Neural progenitor cell (in vitro differentiated cells): ENCODE results near the gene PIGL. TPM values are rescaled to one million over a fixed set of nuclear protein-coding genes. Genes with fewer than 3 reads are reported as not detected.
A peak's percentile ranks its signal among the peaks of the same experiment; 100 is the strongest.

Source experiments
- DNase-seq: peaks from one replicate; pipeline ENCODE4 v3.0.0-alpha.2; 2016; ENCODE audit warnings: low spot score
- H2AFZ ChIP-seq: fragments of 200-600 bp; sonication (generic); replicated peaks from 2 replicates; pipeline ENCODE4 v1.6.1; 2016; ENCODE audit warnings: antibody characterized with exemption
- H3F3A ChIP-seq: fragments of 200-600 bp; sonication (generic); 2 replicates; pipeline ENCODE4 v1.6.1; 2016; ENCODE audit warnings: antibody characterized with exemption, low read depth
- H3K27ac ChIP-seq: fragments of 200-600 bp; sonication (generic); 2 replicates; pipeline ENCODE4 v1.5.1; 2016; ENCODE audit warnings: mild to moderate bottlenecking
- H3K27me3 ChIP-seq: fragments of 200-600 bp; sonication (generic); 2 replicates; pipeline ENCODE4 v1.6.1; 2016; ENCODE audit warnings: mild to moderate bottlenecking, moderate library complexity
- H3K36me3 ChIP-seq: fragments of 200-600 bp; sonication (generic); 2 replicates; pipeline ENCODE4 v1.5.1; 2016
- H3K4me1 ChIP-seq: fragments of 200-600 bp; sonication (generic); 2 replicates; pipeline ENCODE4 v1.6.1; 2016; ENCODE audit warnings: mixed run types
- H3K4me2 ChIP-seq: fragments of 200-600 bp; sonication (generic); 2 replicates; pipeline ENCODE4 v1.6.1; 2016
- H3K4me3 ChIP-seq: fragments of 200-600 bp; sonication (generic); 2 replicates; pipeline ENCODE4 v1.5.1; 2016
- H3K79me2 ChIP-seq: fragments of 200-600 bp; sonication (generic); 2 replicates; pipeline ENCODE4 v1.6.1; 2016; ENCODE audit warnings: low read depth
- H3K9ac ChIP-seq: fragments of 200-600 bp; sonication (generic); 2 replicates; pipeline ENCODE4 v1.6.1; 2016
- H3K9me3 ChIP-seq: fragments of 200-600 bp; sonication (generic); 2 replicates; pipeline ENCODE4 v1.5.1; 2016; ENCODE audit warnings: low read depth
- H4K20me1 ChIP-seq: fragments of 200-600 bp; sonication (generic); 2 replicates; pipeline ENCODE4 v1.6.1; 2016; ENCODE audit warnings: low read depth
- H3K27ac Mint-ChIP-seq: 3 replicates; pipeline ENCODE4 v1.8.0; 2021; ENCODE audit warnings: mixed read lengths
- H3K27me3 Mint-ChIP-seq: 2 replicates; pipeline ENCODE4 v1.8.0; 2022; ENCODE audit warnings: low read depth, mild to moderate bottlenecking, inconsistent platforms, moderate library complexity, mixed read lengths; ENCODE audit not compliant: insufficient read depth
- H3K36me3 Mint-ChIP-seq: 3 replicates; pipeline ENCODE4 v1.8.0; 2021; ENCODE audit warnings: mixed read lengths
- H3K4me1 Mint-ChIP-seq: 3 replicates; pipeline ENCODE4 v1.8.0; 2021; ENCODE audit warnings: mixed read lengths
- H3K4me3 Mint-ChIP-seq: 3 replicates; pipeline ENCODE4 v1.8.0; 2021; ENCODE audit warnings: mild to moderate bottlenecking, moderate library complexity, mixed read lengths
- H3K9me3 Mint-ChIP-seq: 3 replicates; pipeline ENCODE4 v1.8.0; 2020; ENCODE audit warnings: mixed read lengths
- EZH2 ChIP-seq: fragments of 200-600 bp; sonication (generic); IDR thresholded peaks from 2 replicates; pipeline ENCODE4 v1.6.1; 2017; ENCODE audit warnings: antibody characterized with exemption, mild to moderate bottlenecking, moderate library complexity
- EZH2phosphoT487 ChIP-seq: fragments of 200-600 bp; sonication (generic); IDR thresholded peaks from 2 replicates; pipeline ENCODE4 v1.6.1; 2017; ENCODE audit warnings: antibody characterized with exemption
- total RNA-seq: library from RNA; depleted of rRNA; stranded (reverse); fragments of >200 nt; gene quantifications from 2 replicates; pipeline ENCODE4 v1.2.3, GENCODE V29; 2015; ENCODE audit warnings: low replicate concordance
- TF ChIP-seq, protein P1 (sequence below): fragments of 200-600 bp; sonication (generic); IDR thresholded peaks from 2 replicates; pipeline ENCODE4 v1.5.1; 2017; ENCODE audit warnings: antibody characterized with exemption, mild to moderate bottlenecking

PIGL gene
- total RNA-seq, 1 donor from 2014 or later = 57.0 TPM

DNA sequence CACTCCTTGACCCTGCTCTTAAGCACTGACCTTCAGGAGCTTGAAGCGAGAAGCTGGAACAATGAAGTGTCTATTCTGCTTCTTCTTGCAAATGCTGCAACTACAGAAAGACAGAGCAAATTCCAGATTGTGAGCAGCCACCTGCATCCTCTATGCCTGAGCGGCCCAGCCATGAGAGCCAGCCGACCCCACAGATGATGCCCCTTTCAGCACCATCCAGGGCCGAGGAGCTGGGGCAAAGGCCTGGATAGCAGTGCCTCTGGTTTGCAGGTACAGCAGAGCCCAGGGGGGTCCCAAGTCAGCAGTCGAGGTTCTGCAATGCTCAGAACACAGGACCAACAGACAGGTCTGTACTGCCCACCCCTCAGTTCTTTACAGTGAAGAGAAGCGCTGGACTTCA, 131.6 kb downstream of the PIGL start:
- no peak overlapping the region for H3K4me3 Mint-ChIP-seq
- H3F3A ChIP-seq = peaks cover 20% of the 10 kb centered on the region

DNA sequence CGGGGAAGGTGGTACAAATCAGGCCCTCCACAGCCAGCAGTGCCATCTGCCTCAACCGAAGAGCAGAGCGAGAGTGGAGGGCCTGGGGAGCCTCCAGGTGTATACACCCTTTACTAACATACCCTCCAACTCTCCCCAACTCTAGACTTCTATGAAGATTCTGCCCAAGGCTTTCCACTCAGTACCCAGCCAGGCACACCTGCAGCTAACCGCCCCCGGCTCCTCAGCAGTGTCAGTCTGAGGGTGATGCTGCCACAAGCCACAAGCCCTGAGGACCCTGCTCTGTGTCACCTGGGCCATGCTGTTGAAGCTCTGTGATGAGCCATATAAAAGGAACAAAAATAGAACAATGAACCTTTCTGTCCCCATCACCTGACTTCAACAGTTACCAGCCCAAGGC, 132.4 kb downstream of the PIGL start:
- TF ChIP-seq EZH2 = no peak
- TF ChIP-seq, protein P1, sequence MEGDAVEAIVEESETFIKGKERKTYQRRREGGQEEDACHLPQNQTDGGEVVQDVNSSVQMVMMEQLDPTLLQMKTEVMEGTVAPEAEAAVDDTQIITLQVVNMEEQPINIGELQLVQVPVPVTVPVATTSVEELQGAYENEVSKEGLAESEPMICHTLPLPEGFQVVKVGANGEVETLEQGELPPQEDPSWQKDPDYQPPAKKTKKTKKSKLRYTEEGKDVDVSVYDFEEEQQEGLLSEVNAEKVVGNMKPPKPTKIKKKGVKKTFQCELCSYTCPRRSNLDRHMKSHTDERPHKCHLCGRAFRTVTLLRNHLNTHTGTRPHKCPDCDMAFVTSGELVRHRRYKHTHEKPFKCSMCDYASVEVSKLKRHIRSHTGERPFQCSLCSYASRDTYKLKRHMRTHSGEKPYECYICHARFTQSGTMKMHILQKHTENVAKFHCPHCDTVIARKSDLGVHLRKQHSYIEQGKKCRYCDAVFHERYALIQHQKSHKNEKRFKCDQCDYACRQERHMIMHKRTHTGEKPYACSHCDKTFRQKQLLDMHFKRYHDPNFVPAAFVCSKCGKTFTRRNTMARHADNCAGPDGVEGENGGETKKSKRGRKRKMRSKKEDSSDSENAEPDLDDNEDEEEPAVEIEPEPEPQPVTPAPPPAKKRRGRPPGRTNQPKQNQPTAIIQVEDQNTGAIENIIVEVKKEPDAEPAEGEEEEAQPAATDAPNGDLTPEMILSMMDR = no peak
- TF ChIP-seq EZH2phosphoT487 = no peak
- peaks cover 25% of the 10 kb centered on the region for H3F3A ChIP-seq
- no peak overlapping the region for H3K27ac Mint-ChIP-seq
- no peak overlapping the region for H3K9ac ChIP-seq
- peaks cover 8% of the 10 kb centered on the region for H3K27me3 ChIP-seq
- H3K27ac ChIP-seq = no peak overlapping the region
- no peak overlapping the region for H2AFZ ChIP-seq
- H3K36me3 Mint-ChIP-seq = peaks cover 23% of the 10 kb centered on the region
- H3K4me1 Mint-ChIP-seq = peaks cover 13% of the 10 kb centered on the region
- no peak for DNase-seq
- no peak overlapping the region for H3K4me3 ChIP-seq
- H3K4me2 ChIP-seq = no peak overlapping the region
- H3K36me3 ChIP-seq = peaks cover 7% of the 10 kb centered on the region
- H3K79me2 ChIP-seq = peaks cover 50% of the 10 kb centered on the region
- peaks cover 6% of the 10 kb centered on the region for H3K4me1 ChIP-seq
- no peaks in the 10 kb centered on the region for H3K9me3 ChIP-seq
- H4K20me1 ChIP-seq = peaks cover 48% of the 10 kb centered on the region
- H3K9me3 Mint-ChIP-seq = no peaks in the 10 kb centered on the region
- peaks cover 4% of the 10 kb centered on the region for H3K27me3 Mint-ChIP-seq
- no peak overlapping the region for H3K4me3 Mint-ChIP-seq

More for the DNA sequence above, 131.6 kb downstream of the PIGL start:
- peaks cover 50% of the 10 kb centered on the region for H3K79me2 ChIP-seq
- no peak overlapping the region for H3K4me3 ChIP-seq
- H3K27me3 ChIP-seq = peaks cover under 1% of the 10 kb centered on the region
- TF ChIP-seq, protein P1 = no peak
- TF ChIP-seq EZH2phosphoT487 = no peak
- TF ChIP-seq EZH2 = no peak
- H3K27ac ChIP-seq = no peak overlapping the region
- peaks cover 6% of the 10 kb centered on the region for H3K4me1 ChIP-seq
- Mint-ChIP-seq H3K27ac (no peak overlapping the region), H3K36me3 (peaks cover 26% of the 10 kb centered on the region), H3K27me3 (peaks cover 5% of the 10 kb centered on the region), H3K4me1 (peaks cover 8% of the 10 kb centered on the region), H3K9me3 (no peaks in the 10 kb centered on the region)
- no peak overlapping the region for H3K4me2 ChIP-seq
- peaks cover 48% of the 10 kb centered on the region for H4K20me1 ChIP-seq
- H3K9me3 ChIP-seq = no peaks in the 10 kb centered on the region
- no peak overlapping the region for H2AFZ ChIP-seq
- DNase-seq = no peak
- H3K9ac ChIP-seq = no peak overlapping the region
- peaks cover 7% of the 10 kb centered on the region for H3K36me3 ChIP-seq

DNA sequence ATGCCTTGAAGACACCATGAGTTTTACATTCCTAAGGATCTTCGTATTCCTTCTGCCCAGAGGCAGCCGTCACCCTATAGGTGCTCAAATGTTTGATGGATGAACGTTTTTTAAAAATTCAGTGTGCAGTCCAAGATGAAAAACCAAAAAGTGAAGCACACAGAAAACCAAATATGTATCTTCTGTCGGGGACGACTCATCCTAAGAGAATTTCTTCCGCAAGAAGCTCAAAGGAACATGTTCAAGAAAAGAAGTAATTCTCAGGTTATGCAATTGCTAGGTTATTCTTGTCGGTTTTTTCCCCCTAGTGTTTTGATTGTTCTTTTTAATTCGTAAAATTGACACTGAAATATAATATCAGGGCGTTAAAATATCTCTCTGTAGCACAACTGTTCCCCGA, 134.8 kb downstream of the PIGL start:
- H3K27ac Mint-ChIP-seq = peak overlapping the region; percentile 96
- TF ChIP-seq, protein P1 = no peak
- no peak for TF ChIP-seq EZH2phosphoT487
- no peak for TF ChIP-seq EZH2
- H3K36me3 Mint-ChIP-seq = peaks cover 15% of the 10 kb centered on the region
- no peak overlapping the region for H3K27ac ChIP-seq
- H3K4me1 Mint-ChIP-seq = peaks cover 13% of the 10 kb centered on the region
- no peak overlapping the region for H2AFZ ChIP-seq
- peaks cover 34% of the 10 kb centered on the region for H3F3A ChIP-seq
- H3K79me2 ChIP-seq = peaks cover 50% of the 10 kb centered on the region
- H3K9me3 ChIP-seq = no peaks in the 10 kb centered on the region
- no peaks in the 10 kb centered on the region for H3K9me3 Mint-ChIP-seq
- H3K4me1 ChIP-seq = peaks cover 6% of the 10 kb centered on the region
- H4K20me1 ChIP-seq = peaks cover 36% of the 10 kb centered on the region
- DNase-seq = no peak
- peaks cover 3% of the 10 kb centered on the region for H3K27me3 Mint-ChIP-seq
- H3K36me3 ChIP-seq = peaks cover 7% of the 10 kb centered on the region
- peak overlapping the region; percentile 63 for H3K9ac ChIP-seq
- H3K4me2 ChIP-seq = peak overlapping the region; percentile 88
- H3K27me3 ChIP-seq = peaks cover 8% of the 10 kb centered on the region
- H3K4me3 ChIP-seq = peak overlapping the region; percentile 61
- peak overlapping the region; percentile 97 for H3K4me3 Mint-ChIP-seq
